ENCODE data around the gene CYB5R2.
A peak's percentile ranks its signal among the peaks of the same experiment; 100 is the strongest.
"Not testable (repeated sequence)": the region's sequence is repeated elsewhere in the genome, so short reads cannot be mapped to it uniquely, and the experiment has no call there.

CYB5R2 gene

GRCh38 chr11:7670641-7671040 is 2.7 kb downstream of the CYB5R2 start:
- no peak for DNase-seq (ENCODE audit: low read depth in 1 of 2, low spot score in 1 of 2)

GRCh38 chr11:7668911-7669310 is 4.4 kb downstream of the CYB5R2 start:
- no peak for DNase-seq (ENCODE audit: low read depth in 1 of 2, low spot score in 1 of 2)

- no peak for DNase-seq (ENCODE audit: low read depth in 1 of 2, low spot score in 1 of 2)
Observed at GRCh38 chr11:7668464-7668863, 4.8 kb downstream of the CYB5R2 start.

GRCh38 chr11:7667460-7667859 is 5.8 kb downstream of the CYB5R2 start:
- no peak for DNase-seq (ENCODE audit: low read depth in 1 of 2, low spot score in 1 of 2)

- no peak for DNase-seq (ENCODE audit: low read depth in 1 of 2, low spot score in 1 of 2)
Observed at GRCh38 chr11:7666292-7666866, 6.9 kb downstream of the CYB5R2 start.

GRCh38 chr11:7665473-7666291 is 7.6 kb downstream of the CYB5R2 start:
- DNase-seq (ENCODE audit: low read depth in 1 of 2, low spot score in 1 of 2) = peak; percentile 49 to 72

- no peak for DNase-seq (ENCODE audit: low read depth in 1 of 2, low spot score in 1 of 2)
Observed at GRCh38 chr11:7664867-7665266, 8.4 kb downstream of the CYB5R2 start.

GRCh38 chr11:7663531-7663930 is 9.8 kb downstream of the CYB5R2 start:
- not testable (repeated sequence) for DNase-seq (ENCODE audit: low read depth in 1 of 2, low spot score in 1 of 2)

GRCh38 chr11:7657306-7658025 is 15.8 kb downstream of the CYB5R2 start:
- no peak for DNase-seq (ENCODE audit: low read depth in 1 of 2, low spot score in 1 of 2)

- no peak for DNase-seq (ENCODE audit: low read depth in 1 of 2, low spot score in 1 of 2)
Observed at GRCh38 chr11:7656704-7657103, 16.6 kb downstream of the CYB5R2 start.

- no peak for DNase-seq (ENCODE audit: low read depth in 1 of 2, low spot score in 1 of 2)
Observed at GRCh38 chr11:7655253-7656217, 17.8 kb downstream of the CYB5R2 start.

GRCh38 chr11:7654195-7654705 is 19.1 kb downstream of the CYB5R2 start:
- DNase-seq (ENCODE audit: low read depth in 1 of 2, low spot score in 1 of 2) = no peak

GRCh38 chr11:7651700-7652099 is 21.6 kb downstream of the CYB5R2 start:
- no peak for DNase-seq (ENCODE audit: low read depth in 1 of 2, low spot score in 1 of 2)

GRCh38 chr11:7651140-7651551 is 22.2 kb downstream of the CYB5R2 start:
- no peak for DNase-seq (ENCODE audit: low read depth in 1 of 2, low spot score in 1 of 2)

- DNase-seq (ENCODE audit: low read depth in 1 of 2, low spot score in 1 of 2) = no peak
Observed at GRCh38 chr11:7648264-7648663, 25.0 kb downstream of the CYB5R2 start.

- no peak for DNase-seq (ENCODE audit: low read depth in 1 of 2, low spot score in 1 of 2)
Observed at GRCh38 chr11:7646866-7647265, 26.4 kb downstream of the CYB5R2 start.

- DNase-seq (ENCODE audit: low read depth in 1 of 2, low spot score in 1 of 2) = no peak
Observed at GRCh38 chr11:7645206-7645605, 28.1 kb downstream of the CYB5R2 start.

GRCh38 chr11:7643314-7643713 is 30.0 kb downstream of the CYB5R2 start:
- DNase-seq (ENCODE audit: low read depth in 1 of 2, low spot score in 1 of 2) = no peak

GRCh38 chr11:7642747-7643146 is 30.6 kb downstream of the CYB5R2 start:
- no peak for DNase-seq (ENCODE audit: low read depth in 1 of 2, low spot score in 1 of 2)

- DNase-seq (ENCODE audit: low read depth in 1 of 2, low spot score in 1 of 2) = no peak
Observed at GRCh38 chr11:7640816-7641215, 32.5 kb downstream of the CYB5R2 start.

- DNase-seq (ENCODE audit: low read depth in 1 of 2, low spot score in 1 of 2) = no peak
Observed at GRCh38 chr11:7639643-7640025, 33.7 kb downstream of the CYB5R2 start.
